Measurements from ENCODE around the gene PHETA1.
"Not testable (repeated sequence)": the region's sequence is repeated elsewhere in the genome, so short reads cannot be mapped to it uniquely, and the experiment has no call there.

PHETA1 gene

DNA sequence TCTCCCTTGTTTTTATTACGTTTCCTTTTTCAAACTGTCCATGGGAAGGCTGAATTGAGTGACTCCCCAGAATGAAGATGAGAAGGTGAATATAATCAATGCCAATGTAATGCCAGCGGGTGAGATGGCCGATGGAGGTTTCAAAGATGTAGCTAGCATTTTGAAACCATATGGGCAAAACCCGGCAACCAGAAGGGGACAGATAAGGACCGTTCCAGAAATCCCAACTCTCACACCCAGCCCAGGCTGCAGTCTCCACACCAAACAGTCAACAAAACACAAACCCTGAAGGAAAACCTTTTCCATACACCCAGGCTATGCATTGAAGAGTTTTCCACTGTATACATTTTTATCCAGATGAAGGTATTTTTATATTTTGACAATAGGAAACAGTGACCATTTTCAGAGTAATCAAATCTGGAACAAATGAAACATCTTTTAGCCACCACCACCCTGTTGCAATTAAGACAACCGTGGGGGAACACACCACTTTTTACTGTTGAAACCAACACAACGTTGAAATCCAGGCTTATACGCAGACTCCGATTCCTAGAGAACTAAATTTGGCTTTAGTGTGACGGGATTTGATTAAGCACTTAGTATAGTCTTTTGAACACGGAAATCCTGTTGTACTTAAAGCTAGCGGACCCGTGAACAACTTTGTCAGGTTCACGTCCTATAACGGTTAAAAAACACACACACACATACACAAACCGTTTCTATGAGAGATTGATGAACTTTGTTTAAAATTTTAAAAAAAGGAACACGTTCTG is 19.0 kb downstream of the PHETA1 start:
- no peak for DNase-seq (ENCODE audit: low read depth in 2 of 2)

DNA sequence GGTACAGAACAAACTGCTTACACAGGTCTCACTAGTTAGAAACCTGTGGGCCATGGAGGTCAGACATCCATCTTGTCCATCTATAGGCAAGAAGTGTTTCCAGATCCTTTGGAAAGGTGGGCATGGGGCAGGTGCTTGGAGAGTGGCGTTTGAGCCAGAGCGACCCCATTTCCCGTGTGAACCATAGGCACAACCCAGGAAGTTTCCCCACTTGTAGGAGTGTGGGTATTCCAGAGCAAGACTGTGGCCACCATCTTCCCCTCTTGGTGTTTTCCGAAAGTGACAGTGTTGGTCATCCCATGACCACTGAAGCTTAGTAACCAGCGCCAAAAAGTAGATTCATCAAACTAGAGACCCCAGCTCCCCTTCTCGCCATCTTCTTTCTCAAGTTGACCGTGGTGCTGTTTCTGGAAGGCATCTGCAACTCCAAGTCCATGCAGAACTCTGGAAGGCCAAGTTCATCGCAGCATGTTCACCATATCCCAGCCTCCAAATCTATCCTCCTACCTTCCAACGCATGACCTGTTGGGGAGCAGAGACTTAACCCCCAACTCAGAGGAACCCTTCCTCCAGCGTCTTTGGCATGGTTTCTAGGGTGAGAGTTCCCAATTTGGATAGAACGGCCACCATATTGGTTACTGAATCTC is 19.7 kb downstream of the PHETA1 start:
- DNase-seq (ENCODE audit: low read depth in 2 of 2), result no peak

DNA sequence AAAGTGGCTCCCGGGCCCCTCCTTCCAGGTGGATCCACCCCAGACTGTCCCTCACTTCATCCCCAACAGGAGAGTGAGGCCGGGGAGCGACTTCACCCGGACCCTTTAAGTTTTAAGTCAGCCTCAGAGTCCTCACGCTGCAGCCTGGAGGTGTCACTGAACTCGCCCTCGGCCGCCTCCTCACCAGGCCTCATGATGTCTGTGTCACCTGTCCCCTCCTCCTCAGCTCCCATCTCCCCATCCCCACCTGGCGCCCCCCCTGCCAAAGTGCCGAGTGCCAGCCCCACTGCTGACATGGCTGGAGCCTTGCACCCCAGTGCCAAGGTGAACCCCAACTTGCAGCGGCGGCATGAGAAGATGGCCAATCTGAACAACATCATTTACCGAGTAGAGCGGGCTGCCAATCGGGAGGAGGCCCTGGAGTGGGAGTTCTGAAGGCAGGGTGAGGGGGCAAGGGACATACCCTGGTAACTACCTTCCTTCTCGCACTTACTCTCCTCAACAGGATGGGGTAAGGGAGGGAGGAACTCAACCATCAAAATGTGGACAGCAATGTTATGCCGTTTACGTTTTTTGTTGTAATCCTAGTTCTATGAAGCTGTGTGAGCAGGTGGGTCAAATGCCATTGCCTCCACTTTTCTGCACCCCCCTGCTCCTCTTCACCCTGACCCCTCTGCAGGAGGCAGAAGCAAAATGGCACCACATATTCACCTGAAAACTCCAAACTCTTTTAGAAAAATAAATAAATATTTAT is 20.8 kb downstream of the PHETA1 start:
- no peak for DNase-seq (ENCODE audit: low read depth in 2 of 2)

DNA sequence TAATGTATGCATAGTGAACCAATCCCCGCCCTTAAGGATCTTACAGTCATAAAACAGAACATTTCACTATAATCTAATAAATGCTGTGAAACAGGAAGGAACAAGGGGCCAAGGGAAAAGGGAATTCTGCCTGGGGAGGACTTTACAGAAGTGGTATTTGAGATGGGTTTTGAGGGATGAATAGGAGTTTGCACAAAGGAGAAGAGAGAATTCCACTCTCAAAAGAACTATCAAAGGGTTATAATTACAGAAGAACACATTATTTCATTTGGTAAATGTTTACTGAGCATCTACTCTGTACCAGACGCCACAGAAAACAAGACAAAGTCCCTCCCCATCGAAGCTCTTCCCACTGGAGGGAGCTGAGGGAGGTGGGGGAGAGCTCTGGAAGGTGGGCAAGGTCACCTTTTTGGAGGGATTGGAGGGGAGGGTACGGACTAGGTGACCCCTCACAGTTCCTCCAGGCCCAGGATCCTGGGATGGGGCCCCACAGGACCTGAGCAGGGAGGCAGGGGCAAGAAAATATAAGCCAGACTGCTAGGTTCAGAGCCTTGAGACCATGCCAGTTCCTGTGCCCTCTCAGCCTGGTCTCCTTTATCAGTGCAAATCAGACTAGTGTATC is 24.5 kb downstream of the PHETA1 start:
- DNase-seq (ENCODE audit: low read depth in 2 of 2), result no peak

DNA sequence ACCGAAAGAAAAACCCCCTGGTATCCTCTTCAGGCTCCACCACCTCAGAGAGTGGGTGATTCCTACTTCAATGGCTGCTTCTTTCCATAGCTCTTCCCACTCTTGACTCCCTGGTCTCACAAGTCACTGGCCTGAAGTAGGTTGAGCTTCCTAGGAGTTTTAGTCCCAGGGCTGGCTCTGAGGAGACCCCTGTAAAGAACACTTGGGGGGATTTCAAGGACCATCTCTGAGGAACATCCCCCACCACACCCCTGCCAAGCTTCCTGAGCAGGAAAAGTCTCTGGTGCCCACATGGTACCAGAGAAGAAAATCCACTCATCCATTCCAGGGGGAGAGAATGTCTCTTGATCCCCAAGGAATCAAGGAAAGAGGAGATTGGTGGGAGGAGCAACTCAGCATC is 25.7 kb downstream of the PHETA1 start:
- no peak for DNase-seq (ENCODE audit: low read depth in 2 of 2)

- DNase-seq (ENCODE audit: low read depth in 2 of 2), result no peak
These were observed 26.5 kb downstream of the PHETA1 start for GRCh38 chr12:111342376-111342775.

GRCh38 chr12:111341426-111342065 is 27.3 kb downstream of the PHETA1 start:
- no peak for DNase-seq (ENCODE audit: low read depth in 2 of 2)

DNA sequence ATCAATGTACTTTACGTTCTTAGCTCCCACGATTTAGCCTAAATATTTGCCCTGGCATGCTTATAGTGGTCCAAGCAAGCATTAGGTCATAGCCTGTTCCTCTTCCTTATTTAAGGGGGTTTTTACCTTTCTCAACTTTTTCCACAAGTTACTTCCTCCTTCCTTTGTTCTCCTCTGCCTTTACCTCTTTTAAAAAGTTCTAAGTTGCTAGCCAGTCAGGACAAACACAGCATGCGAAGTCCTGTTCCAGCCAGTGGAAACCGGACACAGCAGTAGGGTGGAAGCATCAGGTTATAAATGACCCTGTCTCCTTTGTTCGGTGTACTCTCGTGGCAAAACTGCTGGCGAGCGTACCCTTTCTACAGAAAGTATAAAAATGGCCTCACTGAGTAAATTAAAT is 28.2 kb downstream of the PHETA1 start:
- DNase-seq (ENCODE audit: low read depth in 2 of 2), result not testable (repeated sequence)

DNA sequence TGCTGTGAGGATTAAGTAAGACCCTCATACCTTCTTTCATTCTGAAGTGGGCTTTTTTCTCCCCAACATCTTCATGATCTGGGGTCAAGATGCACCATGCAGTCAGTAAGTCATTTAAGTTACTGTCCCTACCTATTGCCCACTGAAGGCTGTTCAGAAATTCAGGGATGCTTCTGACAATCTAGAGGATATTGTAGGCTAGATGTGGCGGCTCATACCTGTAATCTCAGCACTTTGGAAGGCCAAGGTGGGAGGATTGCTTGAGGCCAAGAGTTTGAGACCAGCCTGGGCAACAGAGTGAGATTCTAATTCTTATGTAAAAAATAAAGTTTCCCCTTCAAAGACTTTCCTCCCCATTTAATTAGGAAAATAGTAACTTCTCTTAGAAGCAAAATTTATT is 28.7 kb downstream of the PHETA1 start:
- DNase-seq (ENCODE audit: low read depth in 2 of 2), result no peak

- DNase-seq (ENCODE audit: low read depth in 2 of 2), result no peak
These were observed 29.5 kb downstream of the PHETA1 start for GRCh38 chr12:111339321-111339938.

GRCh38 chr12:111338096-111338495 is 30.8 kb downstream of the PHETA1 start:
- DNase-seq (ENCODE audit: low read depth in 2 of 2), result no peak

- no peak for DNase-seq (ENCODE audit: low read depth in 2 of 2)
These were observed 31.5 kb downstream of the PHETA1 start for GRCh38 chr12:111337371-111337770.

DNA sequence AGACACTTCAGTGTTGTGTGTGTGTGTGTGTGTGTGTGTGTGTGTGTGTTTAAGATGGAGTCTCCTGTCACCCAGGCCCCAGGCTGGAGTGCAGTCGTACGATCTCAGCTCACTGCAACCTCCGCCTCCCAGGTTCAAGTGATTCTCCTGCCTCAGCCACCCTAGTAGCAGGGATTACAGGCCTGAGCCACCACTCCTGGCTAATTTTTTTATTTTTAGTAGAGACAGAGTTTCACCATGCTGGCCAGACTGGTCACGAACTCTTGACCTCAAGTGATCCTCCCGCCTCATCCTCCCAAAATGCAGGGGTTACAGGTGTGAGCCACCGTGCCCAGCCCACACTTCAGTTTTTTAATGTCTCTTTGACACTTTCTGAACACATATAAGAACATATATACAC is 32.5 kb downstream of the PHETA1 start:
- not testable (repeated sequence) for DNase-seq (ENCODE audit: low read depth in 2 of 2)

- DNase-seq (ENCODE audit: low read depth in 2 of 2), result no peak
These were observed 33.1 kb downstream of the PHETA1 start for GRCh38 chr12:111335811-111336210.

DNA sequence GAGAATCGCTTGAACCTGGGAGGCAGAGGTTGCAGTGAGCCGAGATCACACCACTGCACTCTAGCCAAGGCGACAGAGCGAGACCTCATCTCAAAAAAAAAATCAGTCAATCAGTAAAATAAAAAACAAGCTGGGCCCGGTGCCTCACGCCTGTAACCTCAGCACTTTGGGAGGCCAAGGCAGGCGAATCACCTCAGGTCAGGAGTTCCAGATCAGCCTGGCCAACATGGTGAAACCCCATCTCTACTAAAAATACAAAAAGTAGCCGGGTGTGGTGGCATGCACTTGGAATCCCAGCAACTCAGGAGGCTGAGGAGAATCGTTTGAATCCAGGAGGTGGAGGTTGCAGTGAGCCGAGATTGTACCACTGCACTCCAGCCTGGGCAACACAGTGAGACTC is 33.6 kb downstream of the PHETA1 start:
- not testable (repeated sequence) for DNase-seq (ENCODE audit: low read depth in 2 of 2)

DNA sequence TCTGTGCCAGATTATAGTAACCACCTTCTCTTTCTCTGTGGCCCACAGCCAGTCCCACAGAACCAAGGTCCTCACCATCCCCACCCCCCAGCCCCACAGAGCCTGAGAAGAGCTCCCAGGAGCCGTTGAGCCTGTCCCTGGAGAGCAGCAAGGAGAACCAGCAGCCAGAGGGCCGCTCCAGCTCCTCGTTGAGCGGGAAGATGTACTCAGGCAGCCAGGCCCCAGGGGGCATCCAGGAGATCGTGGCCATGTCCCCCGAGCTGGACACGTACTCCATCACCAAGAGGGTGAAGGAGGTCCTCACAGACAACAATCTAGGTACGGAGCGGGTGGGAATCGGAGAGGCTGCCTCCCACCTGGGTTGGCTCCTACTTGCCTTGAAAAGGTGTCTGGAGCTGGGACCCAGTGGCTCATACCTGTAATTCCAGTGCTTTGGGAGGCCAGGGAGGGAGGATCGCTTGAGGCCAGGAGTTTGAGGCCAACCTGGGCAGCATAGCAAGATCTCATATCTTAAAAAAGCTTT is 34.4 kb downstream of the PHETA1 start:
- DNase-seq (ENCODE audit: low read depth in 2 of 2), result no peak

DNA sequence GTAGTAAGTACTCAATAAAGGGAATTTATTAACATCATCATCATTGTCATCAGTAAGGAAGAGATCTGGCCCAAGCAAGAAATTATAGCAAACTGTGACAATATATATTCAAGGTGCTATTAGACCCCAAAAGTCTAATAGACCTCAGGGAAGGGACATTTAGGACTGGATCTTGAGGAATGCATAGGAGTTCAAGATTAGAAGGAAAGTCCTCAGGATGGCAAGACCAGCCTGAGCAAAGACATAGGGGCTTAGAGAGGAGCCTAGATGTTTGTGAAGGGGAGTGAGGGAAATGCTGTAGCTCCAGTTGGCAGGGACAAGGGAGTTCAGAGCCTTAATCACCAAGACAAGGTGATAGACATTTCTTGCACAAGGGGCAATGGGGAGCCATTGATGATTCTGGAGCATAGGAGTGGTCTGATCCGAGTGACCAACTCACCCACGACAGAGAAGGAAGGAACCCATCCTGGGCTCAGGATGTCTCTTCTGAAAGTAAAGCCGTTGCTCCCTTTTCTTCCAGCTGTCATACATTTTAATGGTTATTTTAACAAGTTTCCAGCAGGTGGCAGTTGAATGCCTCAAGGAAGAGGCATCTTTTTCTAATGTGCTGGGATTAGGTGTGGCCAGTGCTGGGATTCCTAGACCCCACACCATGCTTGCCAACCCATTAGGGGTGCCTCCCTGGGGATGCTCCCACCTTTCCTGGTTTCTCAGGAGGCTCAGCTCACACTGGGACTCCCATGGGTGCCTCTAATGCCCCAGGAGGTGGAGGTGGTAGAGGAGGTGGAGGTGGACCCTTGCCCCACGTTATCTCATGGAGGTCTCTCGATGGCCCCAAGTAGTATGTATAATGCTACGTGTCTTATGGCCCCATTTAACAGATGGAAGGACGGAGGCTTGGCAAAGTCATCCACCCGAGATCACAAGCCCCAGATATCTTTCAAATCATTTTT is 37.8 kb downstream of the PHETA1 start:
- no peak for DNase-seq (ENCODE audit: low read depth in 2 of 2)

DNA sequence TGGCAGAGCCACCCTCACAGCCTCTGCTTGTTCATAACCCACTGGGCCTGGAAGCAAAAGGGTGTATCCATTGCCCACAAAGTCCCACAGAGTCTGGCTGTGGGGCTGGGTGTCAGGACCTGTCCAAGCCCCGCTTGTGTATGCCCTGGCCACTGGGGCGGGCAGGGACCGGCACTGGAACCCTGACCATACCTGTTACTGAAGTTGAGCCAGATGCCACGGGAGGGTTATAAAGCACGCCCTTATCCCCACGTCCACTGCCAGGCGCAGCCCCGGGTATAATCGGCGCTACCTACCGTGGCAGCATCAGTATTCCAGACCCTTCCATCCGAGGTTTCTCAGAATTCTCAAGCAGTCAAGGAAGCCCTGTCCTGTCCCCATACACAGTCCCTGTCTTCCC is 40.8 kb downstream of the PHETA1 start:
- no peak for DNase-seq (ENCODE audit: low read depth in 2 of 2)

DNA sequence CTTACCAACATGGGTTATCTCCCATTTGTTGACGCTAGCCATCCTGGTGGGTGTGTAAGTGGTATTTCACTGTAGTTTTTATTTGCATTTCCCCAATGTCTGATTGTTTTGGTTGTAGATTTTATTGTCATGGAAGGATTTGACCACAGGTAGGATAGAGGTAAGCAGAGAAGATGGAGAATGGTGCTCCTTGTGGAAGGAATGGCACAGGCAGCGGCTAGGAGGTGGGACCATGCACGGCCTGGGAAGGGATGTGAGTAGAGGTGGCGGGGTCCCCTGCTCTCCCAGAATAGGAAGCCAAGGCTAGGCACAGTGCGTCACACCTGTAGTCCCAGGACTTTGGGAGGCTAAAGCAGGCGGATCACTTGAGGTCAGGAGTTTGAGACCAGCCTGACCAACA is 41.4 kb downstream of the PHETA1 start:
- DNase-seq (ENCODE audit: low read depth in 2 of 2), result no peak
